Measurements from ENCODE around the gene DCHS2. TPM values are rescaled to one million over a fixed set of nuclear protein-coding genes. Genes with fewer than 3 reads are reported as not detected.

The DCHS2 gene
- total RNA-seq, 1 donor from 2014 or later: 4.1 TPM

GRCh38 chr4:154464654-154465053 lies 26.9 kb downstream of the DCHS2 start:
- Mint-ChIP-seq H3K36me3 (peaks cover 2% of the 10 kb centered on the region), H3K4me1 (peaks cover 4% of the 10 kb centered on the region), H3K9me3 (no peaks in the 10 kb centered on the region), H3K27ac (no peak overlapping the region), H3K27me3 (ENCODE audit: low read depth) (no peaks in the 10 kb centered on the region), H3K4me3 (no peak overlapping the region)
- DNase-seq (ENCODE audit: low spot score in 2 of 2, unreplicated experiment in 2 of 2): no peak
- no peak for TF ChIP-seq CTCF (IDR thresholded peaks at IDR 0.05; ENCODE audit: unreplicated experiment)

GRCh38 chr4:154462081-154462810 lies 29.4 kb downstream of the DCHS2 start:
- no peak overlapping the region for H3K27ac Mint-ChIP-seq
- peaks cover 2% of the 10 kb centered on the region for H3K36me3 Mint-ChIP-seq
- H3K4me1 Mint-ChIP-seq: peaks cover 2% of the 10 kb centered on the region
- DNase-seq (ENCODE audit: low spot score in 2 of 2, unreplicated experiment in 2 of 2): no peak
- no peaks in the 10 kb centered on the region for H3K27me3 Mint-ChIP-seq (ENCODE audit: low read depth)
- no peak overlapping the region for H3K4me3 Mint-ChIP-seq
- no peak for TF ChIP-seq CTCF (IDR thresholded peaks at IDR 0.05; ENCODE audit: unreplicated experiment)
- no peaks in the 10 kb centered on the region for H3K9me3 Mint-ChIP-seq

GRCh38 chr4:154457471-154457870 lies 34.1 kb downstream of the DCHS2 start:
- Mint-ChIP-seq H3K36me3 (no peaks in the 10 kb centered on the region), H3K9me3 (peaks cover 4% of the 10 kb centered on the region), H3K4me1 (no peaks in the 10 kb centered on the region), H3K27ac (no peak overlapping the region), H3K27me3 (ENCODE audit: low read depth) (no peaks in the 10 kb centered on the region), H3K4me3 (no peak overlapping the region)
- no peak for TF ChIP-seq CTCF (IDR thresholded peaks at IDR 0.05; ENCODE audit: unreplicated experiment)
- DNase-seq (ENCODE audit: low spot score in 2 of 2, unreplicated experiment in 2 of 2): no peak

- no peaks in the 10 kb centered on the region for H3K36me3 Mint-ChIP-seq
- H3K27ac Mint-ChIP-seq: no peak overlapping the region
- H3K4me3 Mint-ChIP-seq: no peak overlapping the region
- H3K4me1 Mint-ChIP-seq: no peaks in the 10 kb centered on the region
- no peaks in the 10 kb centered on the region for H3K27me3 Mint-ChIP-seq (ENCODE audit: low read depth)
- no peak for DNase-seq (ENCODE audit: low spot score in 2 of 2, unreplicated experiment in 2 of 2)
- peaks cover 4% of the 10 kb centered on the region for H3K9me3 Mint-ChIP-seq
- TF ChIP-seq CTCF (IDR thresholded peaks at IDR 0.05; ENCODE audit: unreplicated experiment): no peak
Measured at GRCh38 chr4:154456889-154457288, 34.7 kb downstream of the DCHS2 start.

GRCh38 chr4:154456240-154456639 lies 35.4 kb downstream of the DCHS2 start:
- no peak overlapping the region for H3K4me3 Mint-ChIP-seq
- TF ChIP-seq CTCF (IDR thresholded peaks at IDR 0.05; ENCODE audit: unreplicated experiment): no peak
- no peaks in the 10 kb centered on the region for H3K27me3 Mint-ChIP-seq (ENCODE audit: low read depth)
- H3K27ac Mint-ChIP-seq: no peak overlapping the region
- no peaks in the 10 kb centered on the region for H3K4me1 Mint-ChIP-seq
- no peaks in the 10 kb centered on the region for H3K36me3 Mint-ChIP-seq
- no peak for DNase-seq (ENCODE audit: low spot score in 2 of 2, unreplicated experiment in 2 of 2)
- peaks cover 4% of the 10 kb centered on the region for H3K9me3 Mint-ChIP-seq

Measured in mesothelial cell of epicardium (in vitro differentiated cells).